Activated T-helper 1 cell treated with Interleukin-2 at 50 U/mL for 16 hours (primary cell): ENCODE results near the gene FAM13A.
A peak's percentile ranks its signal among the peaks of the same experiment; 100 is the strongest.

Source experiments
- DNase-seq: peaks from one replicate; pipeline ENCODE4 v3.0.0-alpha.2; 2020; ENCODE audit warnings: low read depth

FAM13A gene

DNA sequence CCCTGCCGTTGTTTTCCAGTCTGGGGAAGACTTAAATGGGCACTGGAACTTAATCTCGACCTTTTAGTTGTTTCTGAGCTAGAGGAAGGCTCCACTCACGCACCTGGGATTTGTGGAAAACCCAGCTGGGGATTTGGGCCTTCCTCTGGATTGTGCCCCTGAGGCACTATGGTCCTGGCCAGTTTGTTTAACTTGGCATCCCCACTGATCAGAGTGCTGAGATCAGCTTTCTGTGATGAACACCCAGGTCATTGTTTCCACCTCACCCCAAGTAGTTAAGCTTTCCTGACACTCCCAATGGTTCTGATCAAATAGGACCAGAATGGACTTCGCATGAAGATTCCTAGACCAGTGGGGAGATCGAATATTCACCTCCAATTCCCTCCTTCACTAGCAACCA is 338.9 kb downstream of the FAM13A start:
- no peak for DNase-seq

DNA sequence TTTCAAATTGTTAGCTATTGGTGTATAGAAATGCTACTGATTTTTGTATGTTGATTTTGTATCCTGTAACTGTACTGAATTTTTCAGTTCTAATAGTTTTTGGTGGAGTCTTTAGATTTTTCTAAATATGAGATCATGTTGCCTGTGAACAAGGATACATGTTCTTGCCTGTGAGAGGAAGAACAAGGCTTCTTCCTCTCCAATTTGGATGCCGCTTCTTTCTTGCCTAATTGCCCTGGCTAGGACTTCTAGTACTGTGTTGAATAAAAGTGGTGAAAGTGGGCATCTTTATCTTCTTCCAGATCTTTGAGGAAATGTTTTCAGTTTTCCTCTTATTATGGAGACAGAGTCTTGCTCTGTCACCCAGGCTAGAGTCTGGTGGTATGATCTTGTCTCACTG is 343.2 kb downstream of the FAM13A start:
- DNase-seq: no peak

DNA sequence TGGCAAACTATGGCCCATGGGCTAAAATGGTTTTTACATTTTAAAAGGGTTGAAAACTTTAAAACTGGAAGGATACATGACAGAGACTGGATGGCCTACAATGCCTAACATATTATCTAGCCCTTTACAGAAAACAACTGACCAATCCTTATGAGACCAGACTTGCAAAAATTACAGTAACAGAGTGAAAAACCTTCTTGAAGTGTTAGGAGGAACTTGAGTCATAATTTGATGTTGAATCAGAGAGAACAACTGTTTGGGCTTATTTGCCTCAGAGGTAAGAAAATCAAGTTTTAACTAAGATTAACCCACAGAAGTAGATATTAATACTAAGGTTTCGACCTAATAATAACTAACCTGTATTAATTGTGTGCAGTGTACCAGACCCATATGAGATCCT is 347.0 kb downstream of the FAM13A start:
- no peak for DNase-seq

DNA sequence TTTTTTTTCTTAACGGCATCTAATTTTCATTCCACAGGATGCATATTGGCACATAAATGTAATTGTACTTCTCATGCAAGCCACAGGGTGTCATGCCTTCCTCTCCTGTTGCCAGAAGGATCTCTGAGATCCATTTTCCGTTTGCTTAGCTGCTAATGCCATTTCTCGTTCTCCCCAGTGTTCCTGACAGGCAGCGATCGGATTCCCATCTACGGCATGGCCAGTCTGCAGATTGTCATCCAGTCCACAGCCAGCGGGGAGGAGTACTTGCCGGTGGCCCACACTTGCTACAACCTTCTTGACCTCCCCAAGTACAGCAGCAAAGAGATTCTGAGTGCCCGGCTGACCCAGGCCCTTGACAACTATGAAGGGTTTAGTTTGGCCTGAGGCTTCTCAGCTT is 350.4 kb downstream of the FAM13A start:
- no peak for DNase-seq

DNA sequence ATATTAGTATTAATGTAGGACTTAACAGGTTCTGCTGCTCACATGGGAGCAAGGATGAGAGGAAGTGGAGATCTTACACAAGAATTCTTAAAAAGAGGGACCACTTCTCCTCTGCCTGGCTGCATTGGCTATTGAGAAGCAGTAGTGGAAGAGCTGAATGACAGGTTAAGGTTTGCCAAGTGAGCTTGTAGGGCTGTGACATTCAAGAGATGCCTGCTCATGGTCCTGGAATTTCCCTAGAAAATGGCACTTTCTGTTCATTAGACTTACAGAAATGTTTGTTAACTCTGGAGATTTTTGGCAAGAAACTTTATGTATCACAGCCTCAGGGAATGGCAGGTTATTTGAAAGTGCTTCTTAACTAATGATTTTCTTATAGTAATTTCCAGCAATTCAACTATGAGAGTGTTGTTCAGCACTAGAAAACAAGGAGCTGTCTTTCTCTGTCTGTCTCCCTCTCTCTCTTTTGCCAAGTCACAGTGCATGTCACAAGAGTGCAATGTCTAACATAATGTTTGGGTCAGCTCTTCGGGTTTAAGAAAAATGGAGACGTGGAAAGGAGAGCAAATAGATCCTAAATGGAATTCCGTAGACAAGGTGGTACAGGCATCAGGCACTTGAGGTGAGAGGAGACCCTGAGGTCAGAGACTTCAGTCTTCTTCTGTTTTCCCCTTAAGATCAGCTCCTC is 351.0 kb downstream of the FAM13A start:
- DNase-seq: no peak

DNA sequence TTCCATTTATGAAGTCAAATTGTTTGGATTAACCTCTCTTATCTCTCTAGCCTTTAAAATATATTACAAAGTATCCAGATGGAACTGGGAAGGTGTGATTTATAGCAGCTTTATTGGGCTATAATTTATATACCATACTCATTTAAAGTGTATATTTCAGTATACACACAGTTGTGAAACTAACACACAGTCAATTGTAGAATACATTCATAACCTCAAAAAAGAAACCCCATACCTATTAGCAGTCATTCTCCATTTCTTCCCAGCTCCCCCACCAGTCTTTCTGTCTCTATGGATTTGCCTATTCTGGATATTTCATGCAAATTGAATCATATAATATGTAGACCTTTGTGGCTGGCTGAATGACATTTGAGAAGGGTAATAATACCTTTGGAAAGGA is 351.8 kb downstream of the FAM13A start:
- no peak for DNase-seq

DNA sequence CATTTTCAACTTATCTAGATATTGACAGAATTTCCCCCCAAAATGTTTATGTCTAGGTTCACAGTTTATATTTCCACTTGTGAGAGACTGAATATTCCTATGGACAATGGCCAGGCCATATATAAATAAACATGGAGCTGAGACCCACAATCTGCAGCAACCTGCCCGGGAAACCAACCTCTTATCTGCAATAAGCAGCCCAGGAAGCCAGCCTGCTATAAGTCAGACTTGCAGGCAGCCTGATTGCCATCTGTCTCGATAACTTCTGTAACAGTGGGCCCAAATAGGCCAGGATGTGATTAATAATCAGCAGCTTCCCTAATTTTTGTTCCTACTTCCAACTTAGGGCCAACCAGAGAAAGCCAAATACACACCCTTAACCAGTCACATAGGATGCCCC is 354.2 kb downstream of the FAM13A start:
- no peak for DNase-seq

DNA sequence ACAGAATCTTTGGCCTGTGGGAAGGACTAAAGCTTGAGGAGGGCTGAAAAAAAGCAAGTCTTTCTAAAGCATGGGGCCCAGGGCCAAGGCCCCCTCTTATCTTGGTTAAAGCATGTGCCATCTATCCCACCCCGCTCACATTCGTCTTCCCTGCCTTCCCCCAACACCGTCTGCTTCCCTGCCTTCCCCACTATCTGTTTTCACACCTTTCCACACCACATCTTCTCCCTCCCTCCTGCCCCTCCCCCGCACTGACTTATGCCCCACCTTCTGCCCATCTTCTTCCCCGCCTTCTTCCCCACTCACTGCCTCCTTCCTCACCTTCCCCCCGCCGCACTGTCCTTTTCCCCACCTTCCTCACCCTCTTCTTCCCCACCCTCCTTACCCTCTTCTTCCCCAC is 358.5 kb downstream of the FAM13A start:
- DNase-seq: no peak

DNA sequence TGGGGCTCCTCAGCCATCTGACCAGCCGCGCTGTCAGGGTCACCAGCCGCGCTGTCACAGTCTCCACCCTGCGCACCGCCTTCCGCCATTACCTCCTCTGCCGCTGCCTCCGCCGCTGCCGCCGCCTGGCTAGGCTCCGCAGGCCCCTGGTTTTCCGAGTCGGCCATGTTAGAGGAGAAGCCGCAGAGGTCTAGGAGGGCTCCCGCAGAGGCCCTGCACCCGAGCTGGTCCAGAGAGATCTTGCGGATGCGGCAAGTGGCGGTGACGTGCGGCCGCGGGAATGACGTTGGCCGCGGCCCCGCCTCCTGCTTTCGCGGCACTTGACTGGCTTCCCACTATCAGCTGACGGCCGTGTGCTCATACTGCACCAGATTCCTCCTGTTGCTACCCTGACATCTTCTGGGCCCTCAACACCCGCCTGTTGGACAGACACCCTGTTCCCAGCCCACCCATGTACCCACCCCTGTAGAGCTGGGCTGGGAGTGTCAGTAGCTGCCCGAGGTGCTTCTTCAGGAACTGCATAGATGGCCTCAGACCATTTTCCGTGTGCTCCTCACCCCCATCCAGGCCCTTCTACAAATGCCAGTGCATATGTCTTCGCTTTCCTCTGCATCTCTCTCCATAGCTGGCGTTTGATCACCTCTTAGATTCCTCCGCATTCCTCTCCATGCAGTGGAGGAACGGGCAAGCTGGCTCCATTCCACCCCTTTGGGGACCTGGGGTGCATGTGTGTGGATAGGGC is 359.2 kb downstream of the FAM13A start, which contains the start of gene NAP1L5:
TSS of gene NAP1L5 (minus strand) at position 242 of the 742 bp plus-strand sequence. CDS start at position 167, 75 bp downstream.
- peak; percentile 47 for DNase-seq

DNA sequence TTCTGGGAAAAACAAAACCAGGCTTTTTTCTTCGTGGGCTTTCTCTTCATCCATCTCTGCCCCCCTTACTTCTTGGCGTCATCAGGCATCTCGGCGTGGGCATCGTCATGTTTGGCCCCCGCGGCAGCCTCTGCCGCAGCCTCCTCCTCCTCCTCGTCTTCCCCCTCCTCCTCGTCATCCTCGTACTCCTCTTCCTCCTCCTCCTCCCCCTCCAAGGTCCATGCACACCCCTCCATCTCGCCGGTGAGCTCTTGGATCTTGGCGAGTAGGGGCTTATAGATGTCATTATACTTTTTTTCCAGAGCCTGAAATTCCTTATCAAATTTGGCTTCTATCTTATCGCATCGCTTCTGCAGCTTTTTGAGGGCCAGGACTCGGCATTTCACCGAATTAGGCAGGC is 359.8 kb downstream of the FAM13A start:
- no peak for DNase-seq

DNA sequence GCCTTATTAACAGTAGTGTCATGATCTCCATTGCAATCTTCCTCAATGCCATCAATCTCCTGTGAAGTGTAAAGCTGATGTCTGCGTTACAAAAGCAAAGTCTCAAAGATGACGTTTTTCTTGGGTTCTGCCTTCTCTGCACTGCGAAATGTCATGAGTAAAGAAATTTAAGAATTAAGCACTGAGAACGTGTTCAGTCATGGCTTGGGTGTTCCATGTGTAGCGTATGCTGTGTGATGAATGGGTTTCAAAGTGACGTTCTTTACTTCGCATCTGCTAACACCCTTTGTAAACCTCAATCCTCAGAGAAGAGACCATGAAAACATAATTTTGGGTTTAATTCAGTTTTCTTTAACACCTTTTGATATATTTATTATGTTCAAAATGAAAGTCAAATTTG is 360.4 kb downstream of the FAM13A start:
- no peak for DNase-seq

DNA sequence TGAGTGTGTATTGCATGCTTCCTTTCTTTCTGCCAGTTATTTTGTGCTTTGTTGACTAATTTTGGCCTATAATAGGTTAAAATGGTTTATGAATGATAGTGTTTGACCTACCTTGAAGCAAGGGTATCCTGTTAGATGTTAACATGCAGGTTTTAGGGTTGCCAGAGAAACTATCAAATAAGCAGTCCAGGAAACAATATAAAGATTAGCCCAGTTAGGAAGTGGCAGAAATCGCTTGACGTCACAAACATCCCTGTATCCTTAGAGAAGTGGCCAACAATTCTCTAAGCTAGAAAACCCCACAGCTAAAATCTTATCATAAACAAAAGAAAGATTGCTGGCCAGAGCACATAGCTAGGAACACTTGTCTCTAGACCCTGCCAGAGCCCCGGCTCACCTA is 363.2 kb downstream of the FAM13A start:
- no peak for DNase-seq

DNA sequence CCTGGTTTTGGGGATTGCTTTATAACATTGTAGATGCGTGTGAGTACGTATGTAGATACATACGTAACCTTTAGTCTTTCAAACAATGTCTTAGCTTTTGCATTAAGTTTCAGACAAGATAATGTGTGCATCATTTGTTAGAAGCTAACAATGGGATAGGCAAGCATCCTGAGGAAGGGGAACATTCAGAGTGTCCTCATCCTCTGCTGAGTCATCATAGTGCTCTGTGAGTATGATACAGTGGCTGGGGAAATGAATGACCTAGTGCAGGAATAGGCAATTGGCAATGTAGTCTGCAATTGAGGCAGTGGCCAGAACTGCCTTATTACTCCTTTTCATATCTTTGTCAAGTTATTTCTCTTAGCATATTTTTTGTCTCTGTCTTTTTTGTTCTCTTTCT is 366.6 kb downstream of the FAM13A start:
- no peak for DNase-seq

DNA sequence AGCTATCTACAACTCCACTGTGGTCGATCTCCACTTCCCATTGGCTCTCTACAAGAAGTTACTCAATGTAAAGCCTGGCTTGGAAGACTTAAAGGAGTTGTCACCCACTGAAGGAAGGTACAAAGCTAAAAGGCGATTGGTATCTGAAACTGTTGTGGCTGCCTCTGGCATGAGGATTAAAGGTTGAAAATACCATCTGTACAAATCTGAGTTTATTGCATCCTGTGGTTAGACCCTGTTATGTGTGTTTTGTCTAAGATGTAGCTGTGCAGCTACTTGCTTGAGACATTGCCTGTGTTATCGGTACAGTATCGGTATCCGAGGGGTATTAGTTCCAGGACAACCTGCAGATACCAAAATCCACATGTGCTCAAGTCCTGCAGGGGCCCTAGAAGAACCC is 375.8 kb downstream of the FAM13A start:
- no peak for DNase-seq
